ENCODE data around the gene CORO1C.
"Not testable (repeated sequence)": the region's sequence is repeated elsewhere in the genome, so short reads cannot be mapped to it uniquely, and the experiment has no call there.

Gene CORO1C

GRCh38 chr12:108671110-108671509 is 60.2 kb downstream of the CORO1C start:
- no peak for DNase-seq

GRCh38 chr12:108670066-108670631 is 61.2 kb downstream of the CORO1C start:
- DNase-seq = no peak

GRCh38 chr12:108668542-108668941 is 62.8 kb downstream of the CORO1C start:
- DNase-seq = no peak

GRCh38 chr12:108668063-108668462 is 63.3 kb downstream of the CORO1C start:
- no peak for DNase-seq

GRCh38 chr12:108667349-108667748 is 64.0 kb downstream of the CORO1C start:
- no peak for DNase-seq

- no peak for DNase-seq
These were observed 64.9 kb downstream of the CORO1C start for GRCh38 chr12:108666401-108666881.

- no peak for DNase-seq
These were observed 65.6 kb downstream of the CORO1C start for GRCh38 chr12:108665608-108666202.

- peak; percentile 35 to 83 (median 65) for DNase-seq
These were observed 66.7 kb downstream of the CORO1C start for GRCh38 chr12:108664338-108665258.

GRCh38 chr12:108663324-108664015 is 67.8 kb downstream of the CORO1C start:
- DNase-seq = no peak

GRCh38 chr12:108658115-108658514 is 73.2 kb downstream of the CORO1C start:
- not testable (repeated sequence) for DNase-seq

- no peak for DNase-seq
These were observed 74.1 kb downstream of the CORO1C start for GRCh38 chr12:108657130-108657745.

- DNase-seq = not testable (repeated sequence)
These were observed 75.1 kb downstream of the CORO1C start for GRCh38 chr12:108656247-108656646.

- DNase-seq = not testable (repeated sequence)
These were observed 75.5 kb downstream of the CORO1C start for GRCh38 chr12:108655812-108656175.

- not testable (repeated sequence) for DNase-seq
These were observed 76.7 kb downstream of the CORO1C start for GRCh38 chr12:108654622-108655021.

- no peak for DNase-seq
These were observed 77.4 kb downstream of the CORO1C start for GRCh38 chr12:108653922-108654321.

GRCh38 chr12:108653082-108653516 is 78.2 kb downstream of the CORO1C start:
- no peak for DNase-seq

- no peak for DNase-seq
These were observed 81.2 kb downstream of the CORO1C start for GRCh38 chr12:108650083-108650482.

- DNase-seq = no peak
These were observed 81.6 kb downstream of the CORO1C start for GRCh38 chr12:108649669-108650068.

GRCh38 chr12:108649126-108649525 is 82.2 kb downstream of the CORO1C start:
- DNase-seq = no peak

- DNase-seq = no peak
These were observed 82.9 kb downstream of the CORO1C start for GRCh38 chr12:108648371-108648770.

GRCh38 chr12:108647585-108648287 is 83.6 kb downstream of the CORO1C start:
- DNase-seq = no peak

Measured in stimulated activated naive CD4-positive, alpha-beta T cell (primary cell).